Astrocyte (in vitro differentiated cells and primary cell): ENCODE data around the gene BANK1.

Experiments used
- EZH2 ChIP-seq: IDR thresholded peaks from 2 replicates; pipeline ENCODE4 v1.6.1; 2012; ENCODE audit warnings: mild to moderate bottlenecking, low read length, inconsistent platforms; ENCODE audit not compliant: insufficient read depth
- TF ChIP-seq, protein P1 (sequence below): IDR thresholded peaks from 2 replicates; pipeline ENCODE4 v1.5.1; 2011; ENCODE audit warnings: low read depth, mild to moderate bottlenecking, inconsistent platforms, low read length, moderate library complexity; ENCODE audit not compliant: insufficient read depth

DNA sequence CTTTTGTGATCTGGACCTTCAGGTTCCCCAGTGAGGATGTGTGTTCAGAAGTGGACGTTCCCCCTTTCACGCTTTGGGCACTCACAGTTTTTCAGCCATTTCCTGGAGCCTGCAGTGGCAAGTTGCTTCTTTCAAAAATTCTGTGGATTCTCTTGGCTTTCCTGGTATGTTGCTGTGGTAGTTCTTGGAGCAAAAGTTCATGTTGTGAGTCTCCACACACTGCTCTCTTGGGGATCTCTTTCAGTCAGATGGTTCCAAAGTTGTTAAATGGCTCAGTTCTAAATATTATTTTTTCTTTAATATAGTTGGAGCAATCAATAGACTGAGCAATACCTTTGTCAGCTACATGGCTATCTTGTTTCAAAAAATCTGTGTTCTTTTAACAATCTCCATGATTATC is 28.5 kb upstream of the BANK1 start:
- TF ChIP-seq, protein P1, sequence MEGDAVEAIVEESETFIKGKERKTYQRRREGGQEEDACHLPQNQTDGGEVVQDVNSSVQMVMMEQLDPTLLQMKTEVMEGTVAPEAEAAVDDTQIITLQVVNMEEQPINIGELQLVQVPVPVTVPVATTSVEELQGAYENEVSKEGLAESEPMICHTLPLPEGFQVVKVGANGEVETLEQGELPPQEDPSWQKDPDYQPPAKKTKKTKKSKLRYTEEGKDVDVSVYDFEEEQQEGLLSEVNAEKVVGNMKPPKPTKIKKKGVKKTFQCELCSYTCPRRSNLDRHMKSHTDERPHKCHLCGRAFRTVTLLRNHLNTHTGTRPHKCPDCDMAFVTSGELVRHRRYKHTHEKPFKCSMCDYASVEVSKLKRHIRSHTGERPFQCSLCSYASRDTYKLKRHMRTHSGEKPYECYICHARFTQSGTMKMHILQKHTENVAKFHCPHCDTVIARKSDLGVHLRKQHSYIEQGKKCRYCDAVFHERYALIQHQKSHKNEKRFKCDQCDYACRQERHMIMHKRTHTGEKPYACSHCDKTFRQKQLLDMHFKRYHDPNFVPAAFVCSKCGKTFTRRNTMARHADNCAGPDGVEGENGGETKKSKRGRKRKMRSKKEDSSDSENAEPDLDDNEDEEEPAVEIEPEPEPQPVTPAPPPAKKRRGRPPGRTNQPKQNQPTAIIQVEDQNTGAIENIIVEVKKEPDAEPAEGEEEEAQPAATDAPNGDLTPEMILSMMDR, result no peak
- TF ChIP-seq EZH2, result no peak
